Stomach (tissue), 9 donors: ENCODE data around the gene CAMK2N2. TPM values are rescaled to one million over a fixed set of nuclear protein-coding genes. Genes with fewer than 3 reads are reported as not detected.

Experiments used
- DNase-seq, 2 donors: peaks; one replicate each; pipeline versions ENCODE4 v3.0.0 to v3.0.0-alpha.2; 2013 to 2019
- H3K27ac ChIP-seq, 5 donors: fragments of 200-600 bp in 4 of 5; sonication (generic) in 4 of 5; one replicate each; pipeline ENCODE4 v1.5.1; 2013 to 2019; ENCODE audit warnings: mild to moderate bottlenecking in 1 of 5, moderate library complexity in 1 of 5
- H3K27me3 ChIP-seq, 3 donors: fragments of 200-600 bp; sonication (generic); one replicate each; pipeline ENCODE4 v1.5.1; 2017 to 2019; ENCODE audit warnings: mixed run types in 1 of 3
- H3K36me3 ChIP-seq, 4 donors: fragments of 200-600 bp; sonication (generic); 1 replicate in 3 of 4; 2 replicates in 1 of 4; pipeline ENCODE4 v1.5.1; 2016 to 2019
- H3K4me1 ChIP-seq, 4 donors: fragments of 200-600 bp; sonication (generic); one replicate each; pipeline ENCODE4 v1.5.1; 2016 to 2019
- H3K4me3 ChIP-seq, 4 donors: fragments of 200-600 bp; sonication (generic) in 3 of 4; one replicate each; pipeline ENCODE4 v1.5.1; 2016 to 2019; ENCODE audit warnings: mild to moderate bottlenecking in 1 of 4
- H3K9me3 ChIP-seq, 4 donors: fragments of 200-600 bp; sonication (generic); one replicate each; pipeline ENCODE4 v1.5.1; 2016 to 2019
- CTCF ChIP-seq, 7 experiments: fragments of 450-650 bp in 4 of 7; fragments of 200-600 bp in 3 of 7; sonication (generic) in 3 of 7; IDR thresholded peaks; one replicate each; pipeline ENCODE4 v1.5.1; 2016 to 2019; ENCODE audit warnings: antibody characterized with exemption in 7 of 7, control low read depth in 2 of 7, mild to moderate bottlenecking in 1 of 7
- EP300 ChIP-seq: sonication (generic); formaldehyde crosslinking; IDR thresholded peaks from one replicate; pipeline ENCODE4 v1.6.1; 2017; ENCODE audit warnings: antibody characterized with exemption
- POLR2A ChIP-seq, 4 donors: fragments of 450-650 bp; IDR thresholded peaks; one replicate each; pipeline ENCODE4 v1.6.1; 2016; ENCODE audit warnings: antibody characterized with exemption in 4 of 4, control low read depth in 2 of 4, mild to moderate bottlenecking in 1 of 4, moderate library complexity in 1 of 4
- POLR2AphosphoS5 ChIP-seq, 3 donors: sonication (generic); formaldehyde crosslinking; IDR thresholded peaks; one replicate each; pipeline ENCODE4 v1.6.1; 2016; ENCODE audit warnings: antibody characterized with exemption in 3 of 3
- WGBS, 5 donors: extraction: QIAGEN DNeasy Blood & Tissue Kit in 3 of 5; methylation state at CpG; one replicate each; pipeline versions ENCODE4 v1.1.5 to v1.1.7; 2013 to 2018; 5-methylcytosine and 5-hydroxymethylcytosine counted together
- intact Hi-C: fragments of 100-400 bp; cut with DNase I; formaldehyde crosslinking; loops from one replicate; pipeline ENCODE4 v1.15.1; 2023; ENCODE audit warnings: low total_unique reads
- polyA plus RNA-seq, 3 donors: library from polyadenylated mRNA; stranded (reverse); fragments of 200-250 nt; gene quantifications; one replicate each; pipeline ENCODE4 v1.2.3, GENCODE V29; 2013
- total RNA-seq, 5 donors: library from RNA; depleted of rRNA; stranded (reverse); fragments of >200 nt; gene quantifications; one replicate each; pipeline versions ENCODE4 v1.1.0 to v1.2.3, GENCODE V29; 2014 to 2016
- donor health status: healthy with polysubstance abuse.
- donor health status: Bipolar disorder and iron deficiency.
- donor health status: healthy.

The CAMK2N2 gene
- total and polyA plus RNA-seq, 8 donors, result 0.58 to 1.2 (median 0.68) TPM; not detected in 5

GRCh38 chr3:184300378-184300720 is 39.0 kb upstream of the CAMK2N2 start:
- peak overlapping the region in 1 of 5 donors; percentile 88 for H3K27ac ChIP-seq
- H3K36me3 ChIP-seq, result peaks cover 42 to 53% (median 52%) of the 10 kb centered on the region in 4 donors
- TF ChIP-seq CTCF (IDR thresholded peaks at IDR 0.05) (no peak), EP300 (no peak), POLR2AphosphoS5 (IDR thresholded peaks at IDR 0.05) (no peak), POLR2A (IDR thresholded peaks at IDR 0.05) (no peak)
- 61 to 85% (median 77%) methylated on average over 3 of the region's 3 CpGs for WGBS, 5 donors
- H3K27me3 ChIP-seq, result no peaks in the 10 kb centered on the region
- intact Hi-C loops, result loop anchor here (10.0 kb wide), 1 partner anchor 54 kb away; no protein-coding TSS in a partner anchor
- peak overlapping the region in 2 of 4 donors; percentile 95 to 96 for H3K4me3 ChIP-seq
- DNase-seq, result no peak
- no peaks in the 10 kb centered on the region for H3K9me3 ChIP-seq
- H3K4me1 ChIP-seq, result peaks cover 10 to 34% (median 21%) of the 10 kb centered on the region in 4 donors

GRCh38 chr3:184299488-184300377 is 38.4 kb upstream of the CAMK2N2 start:
- H3K27ac ChIP-seq, result peak overlapping the region; percentile 79 to 88 (median 85)

GRCh38 chr3:184298759-184299487 is 37.6 kb upstream of the CAMK2N2 start, which contains the start of gene PSMD2:
Gene PSMD2, plus strand, starts transcription at chr3:184299241. Its CDS starts 26 bp downstream, at chr3:184299267.
- Histone ChIP-seq H3K36me3 (peaks cover 27 to 39% (median 38%) of the 10 kb centered on the region in 4 donors), H3K27me3 (no peaks in the 10 kb centered on the region), H3K4me3 (peak within 1 kb of the TSS; percentile 95 to 96 (median 95)), H3K27ac (peak within 1 kb of the TSS; percentile 79 to 88 (median 85)), H3K4me1 (peaks cover 10 to 34% (median 21%) of the 10 kb centered on the region in 4 donors), H3K9me3 (no peaks in the 10 kb centered on the region)
- DNase-seq, result peak; percentile 98 to 99
- TF ChIP-seq EP300 (no peak), POLR2A (IDR thresholded peaks at IDR 0.05) (peak in 1 of 4 donors; percentile 43), POLR2AphosphoS5 (IDR thresholded peaks at IDR 0.05) (peak; percentile 67 to 92 (median 76))
- WGBS, 5 donors, result 0 to 1% (median 0%) methylated on average over 34 to 78 of the region's 78 CpGs
- intact Hi-C loops, result no loop called here

More at GRCh38 chr3:184299488-184300377, 38.4 kb upstream of the CAMK2N2 start:
- Histone ChIP-seq H3K36me3 (peaks cover 36 to 47% (median 46%) of the 10 kb centered on the region in 4 donors), H3K27me3 (no peaks in the 10 kb centered on the region), H3K9me3 (no peaks in the 10 kb centered on the region), H3K4me1 (peaks cover 10 to 34% (median 21%) of the 10 kb centered on the region in 4 donors), H3K4me3 (peak overlapping the region; percentile 95 to 96 (median 95))
- TF ChIP-seq POLR2A (IDR thresholded peaks at IDR 0.05), result no peak
- TF ChIP-seq POLR2AphosphoS5 (IDR thresholded peaks at IDR 0.05), result no peak
- no peak for TF ChIP-seq EP300
- no peak for TF ChIP-seq CTCF (IDR thresholded peaks at IDR 0.05)
- intact Hi-C loops, result loop anchor here (10.0 kb wide), 1 partner anchor 55 kb away; no protein-coding TSS in a partner anchor
- 15 to 16% (median 15%) methylated on average over 29 of the region's 29 CpGs for WGBS, 5 donors
- no peak for DNase-seq

- no peaks in the 10 kb centered on the region for H3K9me3 ChIP-seq
- intact Hi-C loops, result no loop called here
- DNase-seq, result no peak
- peaks cover 5 to 16% (median 14%) of the 10 kb centered on the region in 4 donors for H3K36me3 ChIP-seq
- peaks cover 10 to 25% (median 21%) of the 10 kb centered on the region in 4 donors for H3K4me1 ChIP-seq
- H3K27ac ChIP-seq, result no peak overlapping the region
- no peak for TF ChIP-seq POLR2AphosphoS5 (IDR thresholded peaks at IDR 0.05)
- no peak for TF ChIP-seq CTCF (IDR thresholded peaks at IDR 0.05)
- no peak for TF ChIP-seq POLR2A (IDR thresholded peaks at IDR 0.05)
- no peak for TF ChIP-seq EP300
- H3K4me3 ChIP-seq, result no peak overlapping the region
- H3K27me3 ChIP-seq, result no peaks in the 10 kb centered on the region
- WGBS, 5 donors, result 70 to 88% (median 79%) methylated on average over 7 of the region's 7 CpGs
These were observed 35.3 kb upstream of the CAMK2N2 start for GRCh38 chr3:184296616-184297015.
